Hepatocyte (in vitro differentiated cells): ENCODE results near the gene COA1.

Experiments
- EZH2phosphoT487 ChIP-seq: fragments of 200-600 bp; sonication (generic); IDR thresholded peaks from one replicate; pipeline ENCODE4 v1.6.1; 2018; ENCODE audit warnings: antibody characterized with exemption, mild to moderate bottlenecking, low read depth, moderate library complexity; ENCODE audit not compliant: unreplicated experiment, severe bottlenecking
- TF ChIP-seq, protein P1 (sequence below): fragments of 200-600 bp; sonication (generic); IDR thresholded peaks from 2 replicates; pipeline ENCODE4 v1.5.1; 2016; ENCODE audit warnings: antibody characterized with exemption, mild to moderate bottlenecking; ENCODE audit not compliant: poor library complexity

- TF ChIP-seq, protein P1, sequence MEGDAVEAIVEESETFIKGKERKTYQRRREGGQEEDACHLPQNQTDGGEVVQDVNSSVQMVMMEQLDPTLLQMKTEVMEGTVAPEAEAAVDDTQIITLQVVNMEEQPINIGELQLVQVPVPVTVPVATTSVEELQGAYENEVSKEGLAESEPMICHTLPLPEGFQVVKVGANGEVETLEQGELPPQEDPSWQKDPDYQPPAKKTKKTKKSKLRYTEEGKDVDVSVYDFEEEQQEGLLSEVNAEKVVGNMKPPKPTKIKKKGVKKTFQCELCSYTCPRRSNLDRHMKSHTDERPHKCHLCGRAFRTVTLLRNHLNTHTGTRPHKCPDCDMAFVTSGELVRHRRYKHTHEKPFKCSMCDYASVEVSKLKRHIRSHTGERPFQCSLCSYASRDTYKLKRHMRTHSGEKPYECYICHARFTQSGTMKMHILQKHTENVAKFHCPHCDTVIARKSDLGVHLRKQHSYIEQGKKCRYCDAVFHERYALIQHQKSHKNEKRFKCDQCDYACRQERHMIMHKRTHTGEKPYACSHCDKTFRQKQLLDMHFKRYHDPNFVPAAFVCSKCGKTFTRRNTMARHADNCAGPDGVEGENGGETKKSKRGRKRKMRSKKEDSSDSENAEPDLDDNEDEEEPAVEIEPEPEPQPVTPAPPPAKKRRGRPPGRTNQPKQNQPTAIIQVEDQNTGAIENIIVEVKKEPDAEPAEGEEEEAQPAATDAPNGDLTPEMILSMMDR: no peak
- TF ChIP-seq EZH2phosphoT487: no peak
Observed at GRCh38 chr7:43653466-43653865, 75.9 kb downstream of the COA1 start.
